HG02973 (cell line): ENCODE results near the gene PARD3.

Experiments
- ATAC-seq: cut with Tn5 transposase; IDR thresholded peaks from one replicate; pipeline ENCODE4 v1.9.1; 2021; ENCODE audit warnings: moderate library complexity; ENCODE audit not compliant: unreplicated experiment

The PARD3 gene

GRCh38 chr10:34152434-34152833, 662.7 kb downstream of the PARD3 start:
- no peak for ATAC-seq

- ATAC-seq = no peak
Measured at GRCh38 chr10:34151931-34152330, 663.2 kb downstream of the PARD3 start.

GRCh38 chr10:34151481-34151880, 663.6 kb downstream of the PARD3 start:
- ATAC-seq = no peak

- no peak for ATAC-seq
Measured at GRCh38 chr10:34150103-34150502, 665.0 kb downstream of the PARD3 start.

- ATAC-seq = no peak
Measured at GRCh38 chr10:34148305-34148657, 666.8 kb downstream of the PARD3 start.

- ATAC-seq = no peak
Measured at GRCh38 chr10:34147641-34148304, 667.3 kb downstream of the PARD3 start.

GRCh38 chr10:34145715-34146114, 669.4 kb downstream of the PARD3 start:
- no peak for ATAC-seq

GRCh38 chr10:34143466-34143865, 671.6 kb downstream of the PARD3 start:
- ATAC-seq = no peak

GRCh38 chr10:34141032-34141680, 673.9 kb downstream of the PARD3 start:
- ATAC-seq = no peak

- no peak for ATAC-seq
Measured at GRCh38 chr10:34139559-34139958, 675.5 kb downstream of the PARD3 start.

GRCh38 chr10:34137955-34138354, 677.1 kb downstream of the PARD3 start:
- ATAC-seq = no peak

- ATAC-seq = no peak
Measured at GRCh38 chr10:34137201-34137600, 677.9 kb downstream of the PARD3 start.

GRCh38 chr10:34135515-34135914, 679.6 kb downstream of the PARD3 start:
- no peak for ATAC-seq

GRCh38 chr10:34134602-34135001, 680.5 kb downstream of the PARD3 start:
- ATAC-seq = no peak

- ATAC-seq = no peak
Measured at GRCh38 chr10:34133406-34133805, 681.7 kb downstream of the PARD3 start.

- no peak for ATAC-seq
Measured at GRCh38 chr10:34131152-34131551, 683.9 kb downstream of the PARD3 start.

- no peak for ATAC-seq
Measured at GRCh38 chr10:34127676-34128075, 687.4 kb downstream of the PARD3 start.

GRCh38 chr10:34126371-34127151, 688.5 kb downstream of the PARD3 start:
- no peak for ATAC-seq

- ATAC-seq = no peak
Measured at GRCh38 chr10:34125702-34126101, 689.4 kb downstream of the PARD3 start.

- no peak for ATAC-seq
Measured at GRCh38 chr10:34124522-34125035, 690.5 kb downstream of the PARD3 start.

- no peak for ATAC-seq
Measured at GRCh38 chr10:34121781-34122622, 693.1 kb downstream of the PARD3 start.
